Stimulated activated memory B cell treated with anti-CD40 and anti-IgM and Interleukin-4, amounts not matched to agents 10 μg/mL and 1 μg/mL and 100 μg/mL, for 72 hours (primary cell): Measurements from ENCODE around the gene SLC24A3.

ENCODE experiments used
- ATAC-seq: fragments of 150-1000 bp; cut with Tn5 transposase; 2 replicates; pipeline ENCODE4 v1.10.0; 2021
- H3K27ac Mint-ChIP-seq: one replicate; pipeline ENCODE4 v1.8.0; 2022; ENCODE audit warnings: mild to moderate bottlenecking, mixed read lengths
- H3K27me3 Mint-ChIP-seq: one replicate; pipeline ENCODE4 v1.8.0; 2022; ENCODE audit warnings: mixed read lengths
- H3K36me3 Mint-ChIP-seq: one replicate; pipeline ENCODE4 v1.8.0; 2022; ENCODE audit warnings: mixed read lengths
- H3K4me1 Mint-ChIP-seq: one replicate; pipeline ENCODE4 v1.8.0; 2022; ENCODE audit warnings: mixed read lengths
- H3K4me3 Mint-ChIP-seq: one replicate; pipeline ENCODE4 v1.8.0; 2022; ENCODE audit warnings: mild to moderate bottlenecking, moderate library complexity, mixed read lengths
- H3K9me3 Mint-ChIP-seq: one replicate; pipeline ENCODE4 v1.8.0; 2022; ENCODE audit warnings: mixed read lengths

Gene SLC24A3

GRCh38 chr20:19590382-19590781 is 377.9 kb downstream of the SLC24A3 start:
- H3K4me1 Mint-ChIP-seq = no peaks in the 10 kb centered on the region
- H3K36me3 Mint-ChIP-seq = no peaks in the 10 kb centered on the region
- H3K27me3 Mint-ChIP-seq = peaks cover 18% of the 10 kb centered on the region
- H3K27ac Mint-ChIP-seq = no peak overlapping the region
- peaks cover 4% of the 10 kb centered on the region for H3K9me3 Mint-ChIP-seq
- no peak overlapping the region for H3K4me3 Mint-ChIP-seq
- no peak for ATAC-seq

DNA sequence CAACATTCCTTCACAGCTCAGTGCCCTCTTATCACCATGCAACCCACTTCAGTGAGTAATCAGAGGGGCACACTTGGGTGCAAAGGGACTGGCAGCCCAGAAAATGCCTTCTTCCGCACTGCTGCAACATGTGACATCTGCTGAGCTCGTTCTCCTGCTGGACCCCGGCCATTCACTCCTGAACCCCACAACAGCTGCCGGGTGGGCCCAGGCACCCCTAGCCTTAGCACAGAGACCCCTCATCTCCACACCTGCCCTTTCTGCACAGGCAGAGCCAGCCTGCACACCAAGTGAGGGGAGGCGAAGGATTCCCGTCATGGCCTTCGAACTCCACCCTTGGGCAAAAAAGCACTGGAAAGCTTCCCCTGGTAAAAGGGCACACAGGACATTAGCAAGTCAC is 381.3 kb downstream of the SLC24A3 start:
- H3K4me1 Mint-ChIP-seq = no peaks in the 10 kb centered on the region
- no peaks in the 10 kb centered on the region for H3K36me3 Mint-ChIP-seq
- peaks cover 22% of the 10 kb centered on the region for H3K27me3 Mint-ChIP-seq
- no peak overlapping the region for H3K27ac Mint-ChIP-seq
- peaks cover 4% of the 10 kb centered on the region for H3K9me3 Mint-ChIP-seq
- H3K4me3 Mint-ChIP-seq = no peak overlapping the region
- no peak for ATAC-seq

DNA sequence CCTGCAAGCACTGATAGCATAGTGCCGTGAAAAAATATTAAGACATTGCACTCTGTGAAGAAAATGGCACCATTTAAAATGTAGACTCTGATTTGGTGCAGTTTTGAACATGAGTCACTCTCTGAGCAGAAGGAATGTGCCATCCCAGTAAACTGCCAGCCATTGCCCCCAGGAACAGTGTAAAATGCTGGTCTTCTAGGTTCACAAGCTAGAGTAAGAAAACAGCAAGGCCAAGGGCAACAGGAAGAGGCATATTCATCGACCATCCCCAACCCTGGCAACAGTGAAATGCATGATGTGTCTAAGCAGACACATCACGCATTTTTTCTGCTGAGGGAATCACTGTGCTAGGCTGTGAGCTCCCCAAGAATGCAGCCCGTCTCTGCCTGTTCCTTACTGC is 382.5 kb downstream of the SLC24A3 start:
- H3K36me3 Mint-ChIP-seq = no peaks in the 10 kb centered on the region
- no peak overlapping the region for H3K4me3 Mint-ChIP-seq
- no peak for ATAC-seq
- peaks cover 4% of the 10 kb centered on the region for H3K9me3 Mint-ChIP-seq
- no peak overlapping the region for H3K27ac Mint-ChIP-seq
- no peaks in the 10 kb centered on the region for H3K4me1 Mint-ChIP-seq
- H3K27me3 Mint-ChIP-seq = peaks cover 22% of the 10 kb centered on the region

DNA sequence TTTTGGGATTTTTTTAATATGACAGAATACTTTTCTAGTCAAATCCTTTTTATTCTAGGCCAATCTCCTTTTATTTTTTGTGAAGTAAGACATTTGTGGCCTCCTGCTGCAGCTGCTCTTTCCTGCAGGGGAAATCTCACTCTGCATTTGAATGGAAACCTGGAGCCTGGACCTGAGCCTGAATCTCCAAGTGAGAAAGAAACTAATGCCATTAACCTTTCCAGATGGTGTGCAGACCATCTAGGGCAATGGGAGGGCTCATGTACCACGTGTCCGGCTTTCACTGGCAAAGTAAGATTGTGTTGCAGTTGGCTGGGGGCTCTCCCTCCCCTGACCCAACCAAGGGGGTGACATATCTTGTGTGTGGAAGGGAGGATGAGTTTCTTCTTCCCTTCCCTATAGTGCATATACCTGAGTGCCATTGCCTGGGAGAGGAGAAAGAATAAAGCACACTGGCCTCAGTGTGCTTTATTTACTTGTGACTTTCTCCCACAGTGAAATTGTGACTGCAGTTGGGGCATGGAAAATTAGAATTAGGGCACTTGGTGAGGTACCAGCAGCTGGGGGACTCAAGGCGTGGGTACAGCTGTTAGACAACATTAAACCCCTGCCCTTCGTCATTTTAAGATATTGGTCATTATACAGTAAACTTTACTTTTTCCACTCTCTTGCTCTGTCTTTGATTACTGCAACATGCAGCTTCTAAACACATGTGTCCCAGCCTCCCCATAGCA is 385.8 kb downstream of the SLC24A3 start:
- ATAC-seq = no peak
- Mint-ChIP-seq H3K27me3 (peaks cover 29% of the 10 kb centered on the region), H3K27ac (no peak overlapping the region), H3K36me3 (no peaks in the 10 kb centered on the region), H3K4me3 (no peak overlapping the region), H3K9me3 (no peaks in the 10 kb centered on the region), H3K4me1 (no peaks in the 10 kb centered on the region)

GRCh38 chr20:19599200-19599599 is 386.8 kb downstream of the SLC24A3 start:
- peak; percentile 47 for ATAC-seq
- Mint-ChIP-seq H3K4me1 (no peaks in the 10 kb centered on the region), H3K27ac (no peak overlapping the region), H3K27me3 (peaks cover 23% of the 10 kb centered on the region), H3K36me3 (no peaks in the 10 kb centered on the region), H3K9me3 (no peaks in the 10 kb centered on the region), H3K4me3 (no peak overlapping the region)

DNA sequence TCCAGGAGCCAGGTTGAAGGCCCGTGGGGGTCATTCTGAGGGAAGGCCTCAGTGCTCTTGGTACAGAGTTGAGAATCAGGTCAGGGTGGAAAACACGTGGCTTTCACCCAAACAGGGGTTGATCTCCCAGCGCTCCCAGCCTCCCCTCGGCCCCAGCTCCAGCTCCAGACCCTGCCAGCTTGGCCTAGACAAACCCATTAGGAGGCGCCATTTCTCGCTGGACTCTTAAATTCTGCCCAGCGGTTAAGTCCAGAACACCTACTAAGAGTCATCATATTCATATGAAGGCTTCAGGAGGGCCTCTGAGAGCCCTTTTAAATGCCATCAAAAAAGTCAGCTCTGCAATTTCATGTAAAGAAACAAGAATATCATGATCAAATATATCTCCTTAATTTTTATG is 387.6 kb downstream of the SLC24A3 start:
- ATAC-seq = no peak

DNA sequence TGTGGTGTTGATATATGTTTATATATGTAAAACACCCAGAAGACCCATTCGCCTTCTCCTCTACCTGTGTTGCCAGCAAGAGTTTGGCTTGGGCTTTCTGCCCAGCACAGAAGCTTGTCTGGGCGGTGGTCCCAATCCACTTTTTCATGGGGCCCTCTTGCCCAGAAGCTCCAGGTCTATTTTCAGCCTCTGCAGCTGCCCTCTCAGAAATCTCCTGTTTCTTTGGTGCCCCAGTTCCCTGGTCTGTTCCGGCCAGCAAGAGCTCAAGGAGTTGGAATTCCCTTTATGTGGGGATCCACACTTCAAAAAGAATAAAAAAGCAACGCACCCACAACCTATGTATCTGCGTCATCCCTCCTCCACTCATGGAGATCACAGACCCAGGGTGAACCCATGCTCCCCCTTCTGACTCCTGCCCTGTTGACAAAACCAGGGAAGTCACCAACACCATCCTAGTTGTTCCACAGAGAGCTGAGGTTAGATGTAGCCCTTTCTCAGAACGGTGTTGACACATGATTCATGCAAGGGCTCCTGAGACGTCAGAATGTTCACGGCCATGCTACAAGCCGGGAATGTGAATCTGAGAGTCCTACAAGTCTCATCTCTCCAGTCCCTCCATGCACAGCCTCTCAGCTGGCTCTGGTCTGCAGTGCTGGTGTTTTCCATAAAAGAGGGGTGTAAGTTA is 388.8 kb downstream of the SLC24A3 start:
- no peaks in the 10 kb centered on the region for H3K4me1 Mint-ChIP-seq
- peaks cover 7% of the 10 kb centered on the region for H3K27me3 Mint-ChIP-seq
- no peak overlapping the region for H3K27ac Mint-ChIP-seq
- ATAC-seq = no peak
- no peaks in the 10 kb centered on the region for H3K36me3 Mint-ChIP-seq
- H3K4me3 Mint-ChIP-seq = no peak overlapping the region
- no peaks in the 10 kb centered on the region for H3K9me3 Mint-ChIP-seq

More for the DNA sequence above, 387.6 kb downstream of the SLC24A3 start:
- Mint-ChIP-seq H3K27me3 (peaks cover 14% of the 10 kb centered on the region), H3K9me3 (no peaks in the 10 kb centered on the region), H3K27ac (no peak overlapping the region), H3K36me3 (no peaks in the 10 kb centered on the region), H3K4me3 (no peak overlapping the region), H3K4me1 (no peaks in the 10 kb centered on the region)

- no peaks in the 10 kb centered on the region for H3K36me3 Mint-ChIP-seq
- H3K9me3 Mint-ChIP-seq = no peaks in the 10 kb centered on the region
- H3K4me3 Mint-ChIP-seq = no peak overlapping the region
- peaks cover 7% of the 10 kb centered on the region for H3K27me3 Mint-ChIP-seq
- H3K27ac Mint-ChIP-seq = no peak overlapping the region
- no peak for ATAC-seq
- H3K4me1 Mint-ChIP-seq = no peaks in the 10 kb centered on the region
Observed at GRCh38 chr20:19602675-19603375, 390.4 kb downstream of the SLC24A3 start.

GRCh38 chr20:19603376-19603750 is 390.9 kb downstream of the SLC24A3 start:
- ATAC-seq = no peak
- H3K4me1 Mint-ChIP-seq = no peaks in the 10 kb centered on the region
- no peak overlapping the region for H3K27ac Mint-ChIP-seq
- no peaks in the 10 kb centered on the region for H3K9me3 Mint-ChIP-seq
- H3K4me3 Mint-ChIP-seq = no peak overlapping the region
- H3K36me3 Mint-ChIP-seq = no peaks in the 10 kb centered on the region
- peaks cover 7% of the 10 kb centered on the region for H3K27me3 Mint-ChIP-seq

DNA sequence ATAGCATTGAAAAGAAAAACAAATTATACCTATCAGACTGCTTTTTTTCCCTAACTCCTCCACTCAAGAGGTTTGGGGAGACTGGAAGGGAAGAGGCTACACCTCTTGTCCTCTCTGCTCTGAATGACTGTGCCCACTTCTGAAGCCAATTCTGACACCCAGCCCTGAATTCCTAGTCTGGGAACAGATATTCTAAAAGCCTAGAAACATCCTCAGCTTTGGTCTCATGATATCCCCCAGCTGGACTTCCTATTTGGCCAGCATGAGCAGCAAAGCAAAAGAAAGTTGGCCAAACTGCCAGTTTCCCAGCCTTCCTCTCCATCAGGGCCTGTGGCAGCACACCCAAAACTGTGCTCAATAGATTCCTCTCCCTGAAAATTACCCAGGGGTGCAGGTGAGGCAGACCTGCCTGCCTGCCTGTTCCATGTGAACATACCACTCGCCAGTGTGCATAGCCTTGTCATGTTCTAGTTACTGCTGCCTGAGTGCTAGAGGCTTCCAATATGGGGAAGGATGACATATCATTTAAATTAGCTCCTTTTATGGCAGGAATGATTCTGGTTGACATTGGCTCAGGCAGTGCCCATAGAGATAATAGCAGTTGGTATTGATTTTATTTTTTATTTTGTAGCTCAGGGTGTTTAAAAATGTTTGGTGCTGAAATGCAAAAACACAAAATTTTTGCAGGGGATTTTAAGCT is 393.5 kb downstream of the SLC24A3 start:
- Mint-ChIP-seq H3K4me3 (no peak overlapping the region), H3K9me3 (no peaks in the 10 kb centered on the region), H3K27ac (no peak overlapping the region), H3K4me1 (no peaks in the 10 kb centered on the region), H3K36me3 (no peaks in the 10 kb centered on the region), H3K27me3 (peaks cover 19% of the 10 kb centered on the region)
- no peak for ATAC-seq

DNA sequence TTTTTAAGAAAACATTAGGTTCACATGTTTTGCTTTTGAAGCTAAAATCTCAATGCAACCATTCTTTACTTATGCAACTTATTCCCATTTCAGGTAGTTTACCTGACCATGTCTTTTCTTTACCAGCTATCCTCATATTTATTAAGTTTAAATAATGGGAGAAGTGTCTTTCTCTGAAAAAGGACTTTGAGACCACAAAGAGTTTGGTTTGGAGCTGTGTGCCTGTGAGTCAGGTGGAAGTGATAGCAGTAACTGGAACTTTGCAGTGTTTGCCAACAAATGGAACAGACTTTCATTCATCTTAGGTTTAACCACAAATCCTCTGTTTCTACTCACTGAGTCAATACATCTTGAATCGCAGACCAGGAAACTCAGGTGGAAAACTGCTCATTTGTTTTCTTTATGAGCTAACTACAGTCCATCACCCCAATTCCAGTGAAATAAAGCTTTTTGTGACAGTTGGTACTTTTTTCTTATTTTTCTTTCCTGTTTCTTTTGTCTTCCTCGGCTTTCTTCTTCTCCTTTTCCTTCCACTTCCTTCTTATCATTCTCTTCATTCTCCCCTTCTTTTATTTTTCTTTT is 397.3 kb downstream of the SLC24A3 start:
- no peaks in the 10 kb centered on the region for H3K36me3 Mint-ChIP-seq
- peaks cover 45% of the 10 kb centered on the region for H3K27me3 Mint-ChIP-seq
- ATAC-seq = no peak
- H3K4me1 Mint-ChIP-seq = no peaks in the 10 kb centered on the region
- no peaks in the 10 kb centered on the region for H3K9me3 Mint-ChIP-seq
- no peak overlapping the region for H3K4me3 Mint-ChIP-seq
- no peak overlapping the region for H3K27ac Mint-ChIP-seq

DNA sequence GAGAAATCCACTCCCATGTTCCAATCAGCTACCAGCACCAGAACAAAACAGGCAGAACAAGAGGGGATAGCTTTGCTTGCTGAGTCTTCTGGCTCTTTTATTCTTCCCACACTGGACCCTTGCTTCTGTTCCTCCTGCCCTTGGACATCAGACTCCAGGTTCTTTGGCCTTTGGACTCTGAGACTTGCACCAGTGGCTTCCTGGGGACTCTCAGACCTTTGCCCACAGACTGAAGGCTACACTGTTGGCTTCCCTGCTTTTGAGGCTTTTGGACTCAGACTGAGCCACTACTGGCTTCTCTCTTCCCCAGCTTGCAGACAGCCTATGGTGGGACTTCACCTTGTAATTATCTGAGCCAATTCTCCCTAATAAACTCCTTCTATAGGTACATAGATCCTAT is 403.2 kb downstream of the SLC24A3 start:
- H3K27me3 Mint-ChIP-seq = peaks cover 57% of the 10 kb centered on the region
- no peak overlapping the region for H3K27ac Mint-ChIP-seq

DNA sequence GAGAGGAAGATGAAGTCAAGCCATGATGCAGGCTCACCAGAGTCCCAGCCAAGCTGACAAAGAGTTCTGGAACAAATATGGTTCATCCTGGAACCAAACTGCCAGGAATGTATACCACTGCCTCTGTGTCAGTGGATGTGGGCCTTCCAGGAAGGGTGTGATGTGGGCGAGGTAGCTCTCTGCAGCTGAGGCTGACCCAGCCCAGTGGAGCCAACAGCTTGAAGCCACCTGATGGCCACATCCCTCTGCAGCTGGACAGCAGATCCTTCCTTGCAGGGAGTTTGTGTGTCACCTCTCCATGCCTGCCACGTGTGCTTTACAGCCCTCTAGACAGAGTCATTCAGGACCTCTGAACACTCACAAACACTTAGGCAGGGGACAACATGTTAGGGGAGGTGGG is 403.6 kb downstream of the SLC24A3 start:
- H3K27ac Mint-ChIP-seq = no peak overlapping the region
- no peak for ATAC-seq
- H3K9me3 Mint-ChIP-seq = no peaks in the 10 kb centered on the region
- no peaks in the 10 kb centered on the region for H3K36me3 Mint-ChIP-seq
- no peak overlapping the region for H3K4me3 Mint-ChIP-seq
- peaks cover 55% of the 10 kb centered on the region for H3K27me3 Mint-ChIP-seq
- H3K4me1 Mint-ChIP-seq = no peaks in the 10 kb centered on the region

More for the DNA sequence above, 403.2 kb downstream of the SLC24A3 start:
- no peaks in the 10 kb centered on the region for H3K4me1 Mint-ChIP-seq
- no peaks in the 10 kb centered on the region for H3K36me3 Mint-ChIP-seq
- H3K9me3 Mint-ChIP-seq = no peaks in the 10 kb centered on the region
- no peak overlapping the region for H3K4me3 Mint-ChIP-seq
- ATAC-seq = no peak

DNA sequence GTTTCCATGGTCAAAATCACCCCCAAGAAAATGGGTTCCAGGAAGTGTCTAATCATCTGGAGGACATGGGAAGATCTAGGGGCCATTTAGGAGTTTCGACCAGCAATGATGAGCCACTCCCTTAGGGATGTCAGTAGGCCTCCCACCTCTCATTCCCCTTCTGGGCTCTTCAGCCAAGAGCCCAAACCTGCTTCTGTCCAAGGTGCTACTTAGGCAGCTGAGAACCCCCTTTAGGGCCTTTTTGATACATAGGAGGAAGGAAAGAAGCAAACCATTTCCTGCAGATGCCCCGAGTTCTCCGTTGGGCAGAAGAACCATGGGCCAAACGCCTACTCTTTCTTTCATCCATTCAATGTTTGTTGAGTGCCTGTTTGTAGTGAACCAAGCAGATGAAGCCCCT is 404.2 kb downstream of the SLC24A3 start:
- ATAC-seq = no peak
- no peak overlapping the region for H3K27ac Mint-ChIP-seq

GRCh38 chr20:19617256-19617655 is 404.8 kb downstream of the SLC24A3 start:
- no peaks in the 10 kb centered on the region for H3K36me3 Mint-ChIP-seq
- no peak overlapping the region for H3K4me3 Mint-ChIP-seq
- peaks cover 47% of the 10 kb centered on the region for H3K27me3 Mint-ChIP-seq
- H3K9me3 Mint-ChIP-seq = no peaks in the 10 kb centered on the region
- H3K27ac Mint-ChIP-seq = no peak overlapping the region
- ATAC-seq = no peak
- H3K4me1 Mint-ChIP-seq = no peaks in the 10 kb centered on the region

More for the DNA sequence above, 404.2 kb downstream of the SLC24A3 start:
- no peaks in the 10 kb centered on the region for H3K36me3 Mint-ChIP-seq
- H3K4me1 Mint-ChIP-seq = no peaks in the 10 kb centered on the region
- no peaks in the 10 kb centered on the region for H3K9me3 Mint-ChIP-seq
- no peak overlapping the region for H3K4me3 Mint-ChIP-seq
- peaks cover 53% of the 10 kb centered on the region for H3K27me3 Mint-ChIP-seq
